Measurements from ENCODE around the gene ARMH4.

The ARMH4 gene

DNA sequence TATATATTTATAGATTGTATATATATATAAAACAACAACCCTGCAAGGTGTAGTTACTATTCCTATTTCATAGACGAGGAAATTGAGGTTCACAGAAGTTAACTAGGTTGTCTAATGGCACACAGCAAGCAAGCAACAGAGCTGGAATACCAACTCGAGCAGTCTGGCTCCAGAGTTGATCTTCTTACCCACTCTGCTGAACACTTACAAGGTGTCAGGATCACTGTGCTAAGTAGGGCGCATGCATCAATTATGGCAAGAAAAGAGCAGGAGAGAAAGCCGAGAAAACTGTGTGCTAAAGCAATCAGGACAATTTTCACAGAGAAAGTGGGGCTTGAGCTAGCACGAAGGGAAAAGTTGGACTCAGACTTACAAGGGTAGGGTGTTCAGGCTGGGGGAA is 15.9 kb upstream of the ARMH4 start:
- ChIA-PET POLR2A (no interaction called here), CTCF (interaction anchor here (1.0 to 7.2 kb wide), 7 partner anchors 15 to 60 kb away, joined by 3 to 56 read pairs (median 4); no protein-coding TSS in a partner anchor)
- no peak overlapping the region for H3K4me3 ChIP-seq (ENCODE audit: low read depth, low read length)
- TF ChIP-seq, protein P1, sequence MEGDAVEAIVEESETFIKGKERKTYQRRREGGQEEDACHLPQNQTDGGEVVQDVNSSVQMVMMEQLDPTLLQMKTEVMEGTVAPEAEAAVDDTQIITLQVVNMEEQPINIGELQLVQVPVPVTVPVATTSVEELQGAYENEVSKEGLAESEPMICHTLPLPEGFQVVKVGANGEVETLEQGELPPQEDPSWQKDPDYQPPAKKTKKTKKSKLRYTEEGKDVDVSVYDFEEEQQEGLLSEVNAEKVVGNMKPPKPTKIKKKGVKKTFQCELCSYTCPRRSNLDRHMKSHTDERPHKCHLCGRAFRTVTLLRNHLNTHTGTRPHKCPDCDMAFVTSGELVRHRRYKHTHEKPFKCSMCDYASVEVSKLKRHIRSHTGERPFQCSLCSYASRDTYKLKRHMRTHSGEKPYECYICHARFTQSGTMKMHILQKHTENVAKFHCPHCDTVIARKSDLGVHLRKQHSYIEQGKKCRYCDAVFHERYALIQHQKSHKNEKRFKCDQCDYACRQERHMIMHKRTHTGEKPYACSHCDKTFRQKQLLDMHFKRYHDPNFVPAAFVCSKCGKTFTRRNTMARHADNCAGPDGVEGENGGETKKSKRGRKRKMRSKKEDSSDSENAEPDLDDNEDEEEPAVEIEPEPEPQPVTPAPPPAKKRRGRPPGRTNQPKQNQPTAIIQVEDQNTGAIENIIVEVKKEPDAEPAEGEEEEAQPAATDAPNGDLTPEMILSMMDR (IDR thresholded peaks at IDR 0.05; ENCODE audit: insufficient read depth, low read length, missing control alignments): no peak
- DNase-seq (ENCODE audit: low read depth, low spot score): no peak

DNA sequence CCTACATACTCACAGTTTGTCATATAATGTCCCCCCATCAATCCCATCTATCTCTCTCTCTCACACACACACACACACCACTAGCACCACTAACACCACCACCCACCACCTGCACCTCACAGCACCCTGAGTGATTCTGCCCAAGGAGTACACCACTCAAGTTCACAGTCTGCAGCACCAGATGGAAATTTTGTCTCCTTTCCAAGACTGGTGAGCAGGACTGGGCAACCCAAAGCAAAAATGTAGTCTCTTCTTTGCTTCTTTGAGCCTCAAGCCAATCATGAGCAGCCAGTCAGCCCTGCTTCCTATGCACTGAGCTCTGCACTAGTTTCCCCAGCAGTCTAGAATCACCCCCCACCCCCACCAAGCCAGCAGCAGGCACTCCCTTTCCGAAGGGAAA is 15.0 kb upstream of the ARMH4 start:
- POLR2A ChIA-PET: interaction anchor here (1.3 kb wide), 1 partner anchor 57 kb away, joined by 4 read pairs; no protein-coding TSS in a partner anchor
- CTCF ChIA-PET: interaction anchor here (0.7 to 7.2 kb wide), 8 partner anchors 9 to 59 kb away, joined by 3 to 56 read pairs (median 6); no protein-coding TSS in a partner anchor
- DNase-seq (ENCODE audit: low read depth, low spot score): no peak
- H3K4me3 ChIP-seq (ENCODE audit: low read depth, low read length): no peak overlapping the region
- TF ChIP-seq, protein P1 (IDR thresholded peaks at IDR 0.05; ENCODE audit: insufficient read depth, low read length, missing control alignments): no peak

DNA sequence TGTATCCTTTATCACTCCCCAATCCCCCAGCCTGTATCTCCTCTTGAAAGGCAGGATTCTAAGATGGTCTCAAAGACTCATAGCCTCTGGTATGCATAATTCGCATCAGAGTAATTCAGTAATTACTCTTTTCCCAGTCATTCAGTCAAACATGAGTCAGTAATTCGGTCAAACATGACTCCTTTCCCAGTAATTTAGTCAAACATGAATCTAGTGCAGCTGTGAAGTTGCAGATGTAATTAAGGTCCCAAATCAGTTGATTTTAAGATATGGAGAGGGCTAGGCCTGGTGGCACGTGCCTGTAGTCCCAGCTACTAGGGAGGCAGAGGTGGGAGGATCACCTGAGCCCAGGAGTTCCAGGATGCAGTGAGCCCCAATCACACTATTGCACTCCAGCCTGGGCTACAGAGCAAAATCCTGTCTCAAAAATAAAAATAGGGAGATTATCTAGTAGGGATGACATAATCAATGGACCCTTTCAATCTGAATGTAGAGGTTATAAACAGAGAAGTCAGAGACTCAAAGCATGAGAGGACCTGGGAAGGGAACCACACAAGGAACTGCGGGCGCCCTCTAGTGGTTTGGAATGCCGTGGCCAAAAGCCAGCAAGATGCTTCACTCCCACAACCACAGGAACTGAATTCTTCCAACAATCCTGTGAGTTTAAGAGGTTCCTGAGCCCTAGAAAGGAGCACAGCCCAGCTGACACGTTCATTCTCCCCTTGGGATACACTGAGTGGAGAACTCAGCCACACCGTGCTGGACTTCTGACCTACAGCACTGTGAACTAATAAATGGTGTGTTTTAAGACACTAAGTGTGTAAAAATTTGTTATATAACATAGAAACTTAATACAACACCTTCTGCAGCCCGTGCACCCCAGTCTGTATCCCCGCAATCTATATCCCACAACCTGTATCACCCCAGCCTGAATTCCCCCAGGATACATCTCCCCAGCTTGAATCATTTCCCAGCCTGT is 14.3 kb upstream of the ARMH4 start:
- peak; percentile 23 for DNase-seq (ENCODE audit: low read depth, low spot score)
- no peak overlapping the region for H3K4me3 ChIP-seq (ENCODE audit: low read depth, low read length)
- TF ChIP-seq, protein P1 (IDR thresholded peaks at IDR 0.05; ENCODE audit: insufficient read depth, low read length, missing control alignments): peak; percentile 84
- ChIA-PET CTCF (interaction anchor here (0.7 to 7.2 kb wide), 9 partner anchors 9 to 58 kb away, joined by 3 to 56 read pairs (median 5); no protein-coding TSS in a partner anchor), POLR2A (interaction anchor here (1.0 to 1.3 kb wide), 2 partner anchors 14 to 57 kb away, joined by 3 to 4 read pairs; partner anchors contain the start of gene ARMH4)

DNA sequence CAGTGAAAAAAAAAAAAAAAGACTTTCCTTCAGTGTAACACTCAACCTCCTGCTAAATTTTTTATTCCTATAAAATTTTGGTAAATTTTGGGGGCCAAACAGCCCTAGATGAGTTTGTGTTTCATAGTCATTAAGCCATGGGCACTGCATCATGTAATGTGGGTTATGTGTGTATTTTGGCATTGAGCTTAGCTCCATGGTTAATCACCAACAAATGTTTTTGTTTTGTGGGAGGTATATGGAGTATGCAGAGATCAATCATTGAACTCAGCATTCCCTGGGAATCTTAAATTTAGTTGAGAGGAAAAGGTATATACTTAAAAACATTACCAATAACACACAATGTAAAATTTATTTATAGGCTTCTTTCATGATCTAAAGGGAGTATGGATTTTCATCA is 8.5 kb upstream of the ARMH4 start:
- H3K4me3 ChIP-seq (ENCODE audit: low read depth, low read length): no peak overlapping the region
- ChIA-PET POLR2A (no interaction called here), CTCF (interaction anchor here (1.1 to 1.8 kb wide), 4 partner anchors 8 to 54 kb away, joined by 3 to 4 read pairs (median 4); no protein-coding TSS in a partner anchor)
- DNase-seq (ENCODE audit: low read depth, low spot score): no peak
- TF ChIP-seq, protein P1 (IDR thresholded peaks at IDR 0.05; ENCODE audit: insufficient read depth, low read length, missing control alignments): no peak

DNA sequence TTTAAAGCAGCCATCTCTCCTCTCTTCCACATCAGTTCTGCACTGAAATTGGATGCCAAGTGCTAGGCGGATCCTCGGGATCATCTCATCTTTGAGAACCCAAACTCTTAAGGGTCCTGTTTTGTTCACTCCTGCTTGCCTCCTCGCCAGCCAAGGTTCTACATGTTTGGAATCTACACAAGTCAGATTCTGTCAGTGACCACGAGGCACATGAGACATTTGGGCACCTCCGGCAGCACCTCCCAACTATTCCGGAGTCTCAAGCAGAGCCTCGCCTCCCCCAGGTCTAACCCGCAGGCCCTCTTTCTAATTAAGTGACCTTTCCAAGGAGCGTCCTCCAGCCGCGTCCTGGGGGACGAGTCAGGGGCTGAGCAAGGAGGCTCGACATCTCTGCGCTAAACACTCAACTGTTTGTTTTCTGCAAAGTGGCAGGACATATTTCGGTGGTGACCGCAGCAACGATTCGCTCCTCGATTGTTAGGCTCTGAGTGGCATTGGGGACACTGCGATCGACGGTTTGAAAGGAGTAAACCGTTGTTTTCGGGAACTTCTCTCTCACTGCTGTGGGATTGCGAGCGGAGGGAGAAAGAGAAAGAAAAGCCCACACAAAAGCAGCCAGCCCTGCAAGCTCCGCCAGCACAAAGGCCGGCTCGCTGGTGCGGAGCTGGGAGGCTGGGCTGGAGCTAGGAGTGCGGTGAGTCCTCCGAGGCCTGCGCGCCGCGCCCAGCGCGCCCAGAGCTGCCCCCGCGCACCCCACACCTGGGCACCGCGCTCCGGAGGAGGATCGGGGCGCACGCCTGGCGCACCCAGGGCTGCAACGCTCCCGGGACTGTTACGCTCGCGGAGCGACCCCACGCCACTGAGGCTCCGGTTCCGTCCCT is 640 bp downstream of the ARMH4 start:
- ChIA-PET CTCF (interaction anchor here (1.0 to 1.1 kb wide), 2 partner anchors 41 to 79 kb away, joined by 3 to 4 read pairs; no protein-coding TSS in a partner anchor), POLR2A (interaction anchor here (1.0 kb wide), 1 partner anchor 15 kb away, joined by 3 read pairs; no protein-coding TSS in a partner anchor)

More for the DNA sequence above, 640 bp downstream of the ARMH4 start:
- TF ChIP-seq, protein P1 (IDR thresholded peaks at IDR 0.05; ENCODE audit: insufficient read depth, low read length, missing control alignments): no peak
- DNase-seq (ENCODE audit: low read depth, low spot score): no peak
- H3K4me3 ChIP-seq (ENCODE audit: low read depth, low read length): peak overlapping the region; percentile 73
